NB4 (cell line): ENCODE measurements around the gene SLFN12L.

ENCODE experiments used
- CTCF ChIP-seq: IDR thresholded peaks from one replicate; pipeline ENCODE4 v1.5.1; 2012; ENCODE audit warnings: low read depth, low read length
- POLR2A ChIP-seq: IDR thresholded peaks from 2 replicates; pipeline ENCODE4 v1.6.1; 2011; ENCODE audit warnings: mild to moderate bottlenecking; ENCODE audit not compliant: insufficient read length; ENCODE audit errors: extremely low read depth
- TF ChIP-seq, protein P1 (sequence below): IDR thresholded peaks from 2 replicates; pipeline ENCODE4 v1.6.1; 2011; ENCODE audit warnings: low read depth, low read length

DNA sequence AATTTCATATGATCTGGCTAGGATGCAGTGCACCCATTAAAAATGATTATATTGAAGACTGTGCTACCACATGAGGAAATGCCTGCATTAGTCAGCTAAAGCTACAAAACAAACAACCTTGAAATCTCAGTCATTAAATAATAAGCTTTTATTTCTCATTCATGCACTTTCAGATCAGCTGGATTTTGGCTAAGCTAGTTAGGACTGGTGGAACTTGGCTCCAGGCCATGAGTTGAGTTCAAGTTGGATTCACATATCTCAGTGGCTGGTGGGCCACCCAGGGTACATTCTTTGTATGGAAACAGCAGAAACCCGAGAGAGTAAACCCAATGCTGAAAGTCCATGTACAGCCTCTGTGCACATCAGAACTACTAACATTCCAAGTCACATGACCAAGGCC, 6.4 kb upstream of the SLFN12L start:
- TF ChIP-seq CTCF = no peak
- TF ChIP-seq POLR2A = no peak
- TF ChIP-seq, protein P1, sequence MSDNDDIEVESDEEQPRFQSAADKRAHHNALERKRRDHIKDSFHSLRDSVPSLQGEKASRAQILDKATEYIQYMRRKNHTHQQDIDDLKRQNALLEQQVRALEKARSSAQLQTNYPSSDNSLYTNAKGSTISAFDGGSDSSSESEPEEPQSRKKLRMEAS = no peak
